ENCODE data around the gene DIS3L.
"Not testable (repeated sequence)": the region's sequence is repeated elsewhere in the genome, so short reads cannot be mapped to it uniquely, and the experiment has no call there.

The DIS3L gene

DNA sequence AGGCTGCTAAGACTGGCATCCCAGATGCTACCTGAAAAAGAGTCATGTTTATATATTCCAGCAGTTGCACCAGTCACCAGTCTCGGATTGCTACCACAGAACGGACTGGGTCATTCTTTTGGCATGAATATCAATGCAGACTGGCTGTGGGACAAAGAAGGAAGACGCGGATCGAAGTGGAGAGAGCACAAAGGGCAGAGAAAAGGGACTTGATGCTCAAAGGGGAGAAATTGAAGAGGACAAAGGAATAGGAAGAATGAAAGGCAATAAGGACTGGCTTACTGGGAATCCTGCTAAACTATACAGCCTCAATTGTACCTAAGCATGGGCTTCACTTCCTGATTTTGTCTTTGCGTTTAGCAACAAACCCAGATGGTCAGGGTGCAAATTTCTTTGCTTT lies 15.3 kb upstream of the DIS3L start:
- no peak for DNase-seq

DNA sequence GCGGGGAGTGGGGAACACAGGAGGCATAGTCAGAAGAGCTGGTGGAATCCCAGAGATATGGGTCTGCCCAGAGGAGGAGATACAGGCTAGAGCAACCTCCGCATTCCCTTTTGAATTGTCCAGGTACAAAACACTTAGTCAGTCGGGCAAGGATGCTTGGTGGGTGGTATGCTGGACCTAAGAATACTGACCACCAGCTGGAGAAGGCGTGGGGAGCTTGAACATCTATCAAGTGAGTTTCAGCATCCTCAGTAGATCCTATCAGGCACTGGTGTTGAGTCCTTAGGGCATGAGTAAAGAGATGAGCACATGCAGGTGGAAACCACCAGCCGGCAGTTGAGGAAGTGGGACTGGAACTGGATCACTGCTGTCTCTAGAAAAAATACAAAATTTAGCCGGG lies 14.7 kb upstream of the DIS3L start:
- no peak for DNase-seq

DNA sequence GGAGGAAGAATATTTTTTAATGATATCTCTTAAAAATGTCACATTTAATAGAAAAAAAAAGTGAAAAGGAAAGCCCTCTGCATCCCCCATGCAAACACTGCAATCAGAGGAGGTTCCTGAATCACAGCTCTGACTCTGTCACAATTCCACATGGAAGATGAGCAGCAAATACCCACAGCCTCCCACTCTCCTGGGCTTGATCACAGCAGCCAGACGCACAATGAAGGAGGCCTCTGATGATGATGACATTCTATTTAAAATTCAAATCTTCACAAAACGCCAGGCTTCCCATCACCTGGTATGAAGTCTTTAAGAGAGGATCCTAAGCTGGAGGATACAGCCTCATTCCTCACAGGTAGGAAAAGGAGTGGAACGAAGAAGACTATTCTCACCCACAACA lies 9.1 kb upstream of the DIS3L start:
- no peak for DNase-seq

DNA sequence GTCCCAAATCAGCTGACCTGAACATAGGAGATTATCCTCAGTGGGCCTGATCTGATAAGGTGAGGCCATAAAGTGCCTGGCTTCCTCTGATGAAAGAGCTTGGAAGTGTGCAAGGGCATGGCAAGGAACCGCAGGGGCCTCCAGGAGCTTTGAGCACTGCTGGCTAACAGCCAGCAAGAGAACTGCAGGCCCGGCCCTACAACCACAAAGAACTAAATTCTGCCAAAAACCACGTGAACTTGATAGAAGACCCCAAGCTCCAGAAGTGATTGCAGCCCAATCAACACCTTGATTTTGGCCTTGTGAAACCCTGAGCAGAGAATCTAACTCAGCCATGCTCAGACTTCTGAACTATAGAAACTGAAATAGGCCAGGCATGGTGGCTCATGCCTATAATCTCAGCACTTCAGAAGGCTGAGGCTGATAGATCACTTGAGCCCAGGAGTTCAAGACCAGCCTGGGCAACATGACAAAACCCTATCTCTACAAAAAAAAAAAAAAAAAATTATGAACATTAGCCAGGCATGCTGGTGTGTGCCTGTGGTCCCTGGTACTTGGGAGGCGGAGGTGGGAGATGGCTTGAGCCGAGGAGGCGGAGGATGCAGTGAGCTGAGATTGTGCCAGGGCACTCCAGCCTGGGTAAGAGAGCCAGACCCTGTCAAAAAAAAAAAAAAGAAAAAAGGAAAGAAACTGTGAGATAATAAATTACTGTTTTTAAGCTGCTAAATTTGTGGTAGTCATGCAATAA lies 7.7 kb upstream of the DIS3L start:
- DNase-seq = no peak

DNA sequence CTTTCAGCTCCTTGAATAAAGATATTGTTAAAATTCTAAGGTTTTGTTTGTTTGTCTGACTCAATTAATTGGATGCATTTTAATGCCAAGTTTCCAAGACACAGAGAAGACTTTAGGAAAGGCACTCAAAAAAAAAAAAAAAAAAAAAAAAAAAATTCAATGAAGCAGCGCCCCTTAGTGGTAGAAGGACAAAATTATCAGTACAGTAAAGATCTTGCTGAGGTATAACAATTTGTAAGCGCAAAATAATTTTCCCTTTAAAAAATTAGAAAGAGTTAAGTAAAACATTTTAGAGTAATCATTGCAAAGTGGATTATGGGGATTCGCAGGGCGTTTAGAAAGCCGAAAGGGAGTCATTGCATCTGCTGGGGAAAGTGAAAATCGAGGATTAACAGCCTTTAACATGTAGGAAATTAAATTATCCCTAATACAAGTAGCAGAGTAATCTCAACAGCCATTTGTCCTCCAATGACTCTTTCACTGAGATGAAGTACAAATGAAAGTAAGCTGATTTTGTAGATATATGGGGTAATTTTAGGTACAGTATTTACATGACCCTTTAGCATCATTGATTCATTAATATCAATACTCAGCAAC lies 5.8 kb upstream of the DIS3L start:
- DNase-seq = no peak

DNA sequence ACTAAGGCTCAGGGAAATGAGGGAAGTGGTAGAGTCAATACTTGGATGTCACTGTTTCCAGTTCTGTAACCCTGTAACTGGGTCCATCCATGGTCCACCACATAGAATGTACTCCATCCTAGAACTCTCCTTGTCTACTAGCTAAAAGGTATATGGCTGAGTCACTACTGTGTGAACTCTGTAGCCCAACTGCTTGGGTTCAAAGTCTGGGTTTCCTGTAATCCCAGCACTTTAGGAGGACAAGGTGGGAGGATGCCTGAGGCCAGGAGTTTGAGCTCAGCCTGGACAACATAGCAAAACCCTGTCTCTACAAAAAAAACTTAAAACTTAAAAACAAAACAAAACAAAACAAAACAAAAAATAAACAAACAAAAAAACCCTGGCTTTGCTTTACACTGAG lies 5.3 kb upstream of the DIS3L start:
- DNase-seq = no peak

DNA sequence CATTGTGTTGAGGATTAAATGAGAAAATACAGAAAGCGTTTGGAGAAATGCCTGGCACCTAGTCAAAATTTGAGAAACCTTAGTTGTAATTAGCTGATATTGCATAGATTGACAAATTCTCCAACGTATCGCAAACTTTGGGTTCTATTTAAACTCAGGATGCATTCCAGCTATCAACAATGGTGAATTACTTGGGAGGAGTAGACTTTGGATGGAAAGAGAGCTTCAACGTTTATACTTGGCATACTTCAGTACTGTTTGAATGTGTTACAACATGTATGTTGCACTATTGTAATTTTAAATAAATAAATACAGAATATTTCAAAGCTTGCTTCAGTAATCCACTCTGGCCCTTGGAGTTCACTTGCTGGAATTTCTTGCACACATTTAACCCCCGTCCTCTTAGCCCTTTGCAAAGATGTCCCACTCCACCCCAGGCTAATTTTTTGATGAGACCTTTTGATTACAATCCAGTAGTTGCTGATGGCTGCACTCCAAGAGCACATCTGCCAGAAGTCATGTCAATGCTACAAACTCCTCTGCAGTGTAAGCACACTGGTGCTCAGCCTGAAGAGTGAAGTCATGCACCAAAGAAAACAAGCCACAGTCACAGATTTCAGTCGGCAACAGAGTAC lies 4.7 kb upstream of the DIS3L start:
- DNase-seq = no peak

DNA sequence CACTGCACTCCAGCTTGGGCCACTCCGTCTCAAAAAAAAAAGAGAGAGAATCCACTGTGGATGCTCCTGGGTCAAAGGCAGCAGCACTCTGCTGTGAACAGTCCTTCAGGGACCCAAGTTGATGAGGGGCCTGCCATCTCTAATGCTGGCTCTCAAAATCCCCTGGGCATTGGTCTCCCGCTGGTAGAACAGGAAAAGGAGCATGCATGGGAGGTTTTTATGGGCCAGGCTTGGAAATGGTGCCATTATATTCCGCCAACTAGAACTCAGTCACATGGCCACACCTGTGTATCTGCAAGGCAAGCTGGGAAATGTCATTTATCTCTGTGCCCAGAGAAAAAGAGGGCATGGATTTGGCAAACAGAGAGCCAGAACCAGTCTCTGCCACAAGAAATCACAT lies 3.4 kb upstream of the DIS3L start:
- no peak for DNase-seq

DNA sequence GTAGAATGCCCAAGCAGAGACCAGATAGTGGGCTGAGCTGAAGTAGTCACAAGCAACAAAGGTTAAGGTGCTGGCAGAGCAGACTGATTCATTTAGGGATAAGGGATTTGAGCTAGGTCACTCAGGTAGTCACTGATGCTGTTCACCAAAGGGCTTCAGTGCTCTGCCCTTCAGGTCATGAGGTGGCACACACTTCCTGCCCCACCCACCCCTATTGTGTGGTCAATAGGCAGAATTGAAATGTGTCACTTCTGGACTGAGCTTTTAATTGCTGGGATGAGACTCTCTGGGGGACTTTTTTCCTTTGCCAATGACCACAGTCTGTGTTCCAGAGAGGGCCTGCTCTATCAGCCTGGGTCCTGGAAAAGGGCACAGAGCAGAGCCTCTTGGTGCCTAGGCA lies 2.9 kb upstream of the DIS3L start:
- no peak for DNase-seq

DNA sequence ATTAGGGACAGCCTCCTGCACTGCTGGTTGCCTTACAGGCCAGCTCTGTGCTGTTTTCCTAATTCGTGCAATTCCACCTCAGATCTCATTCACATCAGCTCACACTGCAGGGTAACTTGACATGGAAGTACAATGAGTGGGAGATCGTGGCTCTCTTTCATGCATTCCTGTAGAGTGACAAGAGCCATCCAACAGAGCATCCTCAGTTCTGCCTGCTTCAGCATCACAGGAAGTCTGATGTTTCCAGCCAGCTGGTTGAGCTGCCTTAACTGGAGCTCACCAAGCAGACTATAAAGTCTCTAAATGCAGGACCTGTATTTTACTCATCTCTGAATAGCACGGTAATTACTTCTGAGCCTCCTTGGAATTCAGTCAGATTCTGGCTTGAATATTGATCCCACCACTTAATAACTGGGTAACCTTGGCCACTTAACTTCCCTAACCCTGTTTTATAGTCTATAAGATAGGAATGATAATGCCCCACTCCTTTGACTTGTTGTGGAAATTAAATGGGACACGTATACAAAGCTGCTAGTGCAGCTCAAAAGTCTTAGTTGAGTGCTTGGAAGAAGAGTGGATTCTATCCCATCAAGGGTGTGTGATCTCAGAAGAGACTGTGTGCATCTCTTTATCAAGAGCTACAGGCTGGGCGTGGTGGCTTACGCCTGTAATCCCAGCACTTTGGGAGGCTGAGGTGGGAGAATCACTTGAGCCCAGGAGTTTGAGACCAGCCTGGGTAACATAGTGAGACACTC lies 1.4 kb upstream of the DIS3L start:
- no peak for DNase-seq

DNA sequence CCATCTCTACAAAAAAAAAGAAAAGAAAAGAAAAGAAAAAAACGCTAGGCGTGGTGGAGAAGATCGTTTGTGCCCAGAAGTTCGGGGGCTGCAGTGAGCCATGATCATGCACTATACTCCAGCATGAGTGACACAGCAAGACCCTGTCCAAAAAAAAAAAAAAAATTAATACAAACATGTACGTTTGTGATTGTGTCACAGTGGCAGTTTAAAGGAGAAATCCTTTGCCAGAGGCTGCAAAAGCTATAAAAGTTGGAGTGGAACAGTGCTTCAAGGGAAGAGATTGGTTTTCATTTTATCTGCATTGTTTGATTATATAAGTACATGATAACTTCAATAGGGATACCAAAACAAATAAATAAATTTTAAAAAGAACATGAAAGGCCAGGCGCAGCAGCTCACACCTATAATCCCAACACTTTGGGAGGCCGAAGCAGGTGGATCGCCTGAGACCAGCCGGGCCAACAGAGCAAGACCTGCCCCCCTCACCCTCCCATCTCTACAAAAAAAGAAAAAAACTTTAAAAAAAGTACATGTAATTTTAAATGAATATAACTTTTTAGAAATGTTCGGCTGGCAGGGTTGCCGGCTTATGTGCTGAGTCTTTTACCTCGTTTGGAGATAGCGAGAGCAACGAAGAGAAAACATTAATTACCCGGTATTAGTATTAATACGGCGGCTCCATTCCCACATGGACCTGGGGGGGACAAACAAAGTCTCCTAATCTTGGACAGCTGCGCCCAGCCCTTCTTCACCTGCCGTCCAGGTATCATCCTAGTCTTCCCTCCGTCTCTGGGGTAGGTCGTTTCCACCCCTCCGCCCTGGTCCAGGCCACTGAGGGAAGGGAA lies 573 bp upstream of the DIS3L start:
- DNase-seq = no peak

DNA sequence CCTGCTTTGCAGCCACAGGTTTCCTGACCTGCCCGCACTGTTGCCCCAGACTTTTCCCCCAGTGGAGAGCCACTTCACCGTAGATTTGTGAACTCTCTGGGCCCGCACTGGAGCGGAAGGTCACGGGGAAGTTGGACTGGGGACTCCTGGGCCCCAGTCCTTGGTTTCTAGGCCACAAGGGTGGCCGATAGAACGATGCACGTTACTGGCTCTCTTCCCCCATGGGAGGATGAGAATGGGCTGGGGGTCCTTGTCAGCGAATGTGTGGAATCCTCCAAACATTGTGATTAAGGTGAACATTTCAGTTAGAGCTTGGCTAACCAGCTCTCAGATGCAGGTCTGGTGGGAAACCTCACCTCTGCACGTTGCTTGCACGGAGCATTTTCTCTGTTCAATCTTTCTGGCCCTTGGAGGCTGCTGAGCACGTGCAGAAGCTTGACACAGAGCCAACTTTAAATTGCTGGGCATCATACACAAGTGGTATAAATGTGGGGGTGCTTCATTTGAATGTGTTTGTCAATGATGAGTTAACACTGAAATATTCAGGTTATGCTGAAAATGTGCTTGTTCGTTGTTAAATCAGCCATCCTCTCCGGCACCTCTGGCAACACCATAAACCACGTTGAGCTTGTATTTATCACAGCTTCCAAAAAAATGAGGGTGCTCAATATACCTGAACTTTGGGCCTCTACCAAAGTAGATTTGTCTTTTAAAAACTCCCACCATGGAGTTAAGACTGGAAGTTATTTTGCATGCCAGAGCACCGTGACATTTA lies 976 bp downstream of the DIS3L start:
- no peak for DNase-seq

DNA sequence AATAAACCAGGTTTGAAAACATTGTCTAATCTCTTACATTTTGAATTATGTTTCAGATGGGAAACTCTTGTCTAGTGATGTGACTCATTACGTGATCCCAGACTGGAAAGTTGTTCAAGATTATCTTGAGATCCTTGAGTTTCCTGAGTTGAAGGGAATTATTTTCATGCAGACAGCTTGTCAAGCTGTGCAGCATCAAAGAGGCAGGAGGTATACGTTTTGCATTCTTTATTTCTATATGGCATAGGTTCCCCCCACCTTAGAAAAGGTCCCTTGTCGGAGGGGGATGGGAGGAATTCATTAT lies 1.5 kb downstream of the DIS3L start:
- no peak for DNase-seq

DNA sequence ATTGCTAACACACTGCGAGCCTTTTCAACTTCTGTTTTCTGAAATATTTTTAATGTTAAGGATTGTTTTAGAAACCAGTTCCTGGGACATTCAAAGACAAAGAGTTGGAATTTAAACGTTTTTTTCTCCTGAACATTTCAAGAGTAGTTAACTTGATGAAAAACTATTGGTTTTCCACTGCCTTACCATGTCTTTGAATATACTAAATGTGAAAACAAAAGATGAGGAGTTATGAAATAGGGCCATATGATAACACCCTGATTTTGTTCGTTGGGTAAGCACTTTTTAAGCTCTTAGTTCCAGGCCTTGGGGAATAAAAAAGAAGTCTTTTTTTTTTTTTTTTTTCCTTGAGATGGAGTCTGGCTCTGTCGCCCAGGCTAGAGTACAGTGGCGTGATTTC lies 2.8 kb downstream of the DIS3L start:
- no peak for DNase-seq

DNA sequence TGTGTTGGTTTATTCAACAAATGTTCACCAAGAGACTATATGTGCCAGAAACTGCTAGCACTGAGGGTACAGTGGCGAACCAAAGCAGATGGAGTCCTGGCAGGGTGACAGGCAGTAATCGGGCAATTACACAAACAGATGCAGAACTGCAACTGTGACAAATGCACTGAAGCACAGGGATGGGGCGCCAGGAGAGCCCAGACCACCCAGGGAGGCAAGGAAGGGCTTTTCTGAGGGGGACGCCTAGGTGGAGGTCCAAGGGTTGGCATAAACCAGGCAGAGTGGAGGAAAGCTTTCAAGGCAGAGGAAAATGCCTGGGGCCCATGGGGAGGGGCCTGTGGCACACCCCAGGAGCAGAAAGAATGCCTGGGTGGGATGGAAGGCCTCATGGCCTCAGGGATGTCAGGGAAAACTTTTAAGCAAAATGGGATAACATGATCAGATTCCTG lies 5.5 kb downstream of the DIS3L start:
- no peak for DNase-seq

DNA sequence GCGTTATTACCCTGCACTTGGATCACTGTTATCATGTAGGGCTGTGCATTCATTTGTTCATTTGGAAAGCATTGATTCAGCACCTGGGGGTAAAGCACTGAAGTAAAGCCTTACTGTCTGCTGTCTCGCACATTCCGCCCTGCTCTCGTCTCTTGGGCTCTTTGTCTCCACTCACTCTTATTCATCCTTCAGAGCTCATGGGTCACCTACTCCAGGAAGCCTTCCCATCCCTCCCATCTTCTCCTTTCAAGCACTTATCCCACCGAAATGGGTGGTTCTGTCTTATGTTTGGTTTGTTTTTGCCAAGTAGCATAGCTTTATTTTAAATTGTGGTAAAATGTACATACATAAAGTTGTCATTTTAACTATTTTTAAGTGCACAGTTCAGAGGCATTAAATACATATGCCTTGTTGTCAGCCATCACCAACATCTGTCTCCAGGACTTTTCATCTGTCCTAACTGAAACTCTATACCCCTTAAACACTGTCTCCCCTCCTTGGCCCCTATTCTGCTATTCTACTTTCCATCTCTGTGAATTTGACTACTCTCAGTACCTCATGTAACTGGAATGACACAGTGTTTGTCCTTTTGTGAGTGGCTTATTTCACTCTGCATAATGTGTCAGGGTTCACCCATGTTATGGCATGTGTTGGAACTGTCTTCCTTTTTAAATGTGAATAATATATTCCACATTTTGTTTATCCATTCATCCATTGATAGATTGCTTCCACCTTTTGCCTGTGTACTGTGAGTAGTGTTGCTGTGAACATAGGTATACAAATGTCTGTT lies 9.3 kb downstream of the DIS3L start:
- DNase-seq = no peak

DNA sequence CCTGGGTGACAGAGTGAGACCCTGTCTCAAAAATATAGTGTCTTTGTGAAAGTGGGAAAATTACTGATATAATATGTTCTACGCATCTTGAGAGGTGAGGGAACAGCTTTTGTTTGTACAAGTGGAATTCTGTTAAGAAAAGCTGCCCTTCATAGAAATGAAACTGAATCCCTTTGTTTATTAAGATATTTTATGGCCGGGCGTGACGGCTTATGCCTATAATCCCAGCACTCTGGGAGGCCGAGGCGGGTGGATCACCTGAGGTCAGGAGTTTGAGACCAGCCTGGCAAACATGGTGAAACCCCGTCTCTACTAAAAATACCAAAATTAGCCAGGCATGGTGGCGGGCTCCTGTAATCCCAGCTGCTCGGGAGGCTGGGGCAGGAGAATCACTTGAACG lies 11.1 kb downstream of the DIS3L start:
- not testable (repeated sequence) for DNase-seq

DNA sequence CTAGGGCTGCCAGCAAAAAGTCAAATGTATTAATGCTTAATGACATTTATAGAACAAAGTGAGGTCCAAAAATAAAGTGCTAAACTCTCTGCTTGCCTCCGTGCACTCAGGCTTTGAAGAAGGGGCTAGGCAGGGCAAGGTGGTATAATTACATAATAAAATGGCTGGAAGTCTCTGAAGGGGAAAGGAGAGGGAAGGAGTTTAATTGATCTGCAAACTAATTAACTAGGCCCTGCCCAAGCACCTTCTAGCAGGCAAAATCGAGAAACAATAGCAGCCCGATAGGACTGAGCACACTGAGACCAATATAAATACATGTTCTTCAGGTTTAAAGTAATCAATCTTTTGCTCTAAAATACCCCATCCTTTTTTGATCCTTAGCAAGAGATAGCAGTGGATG lies 13.0 kb downstream of the DIS3L start:
- DNase-seq = no peak

DNA sequence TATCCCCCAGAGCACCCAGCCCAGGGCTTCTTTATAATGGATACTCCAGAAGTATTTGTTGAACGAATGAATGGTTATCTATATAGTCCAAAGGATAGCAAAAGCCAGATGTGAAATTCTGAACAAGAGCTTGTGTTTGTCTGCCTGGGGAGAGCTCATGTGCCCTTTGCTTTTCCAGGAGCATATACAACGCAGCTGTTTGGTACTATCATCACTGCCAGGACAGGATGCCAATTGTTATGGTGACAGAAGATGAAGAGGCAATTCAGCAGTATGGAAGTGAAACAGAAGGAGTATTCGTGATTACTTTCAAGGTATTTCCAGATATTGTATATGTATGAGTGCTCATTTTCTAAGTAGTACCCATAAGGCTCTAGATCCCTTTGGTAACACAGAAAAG lies 15.2 kb downstream of the DIS3L start:
- DNase-seq = no peak

DNA sequence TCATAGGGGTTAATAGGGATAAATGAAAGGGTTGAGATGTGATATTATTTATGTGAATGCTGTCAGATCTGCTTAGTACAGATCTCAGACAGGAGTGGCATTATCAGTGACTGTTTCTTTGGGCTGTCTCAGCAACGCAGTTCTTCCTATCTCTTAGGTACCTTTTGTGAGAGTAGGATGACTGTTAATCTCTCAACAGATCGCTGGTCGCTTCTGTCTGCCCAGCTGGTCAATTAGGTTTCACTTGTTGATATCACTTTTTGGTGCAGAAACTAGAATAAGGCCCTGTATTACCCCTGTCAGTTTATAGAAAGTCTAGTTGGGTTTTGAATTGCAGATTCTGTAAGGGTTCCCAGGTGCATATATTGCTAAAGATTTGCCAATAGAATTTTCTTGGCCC lies 16.5 kb downstream of the DIS3L start:
- DNase-seq = no peak

DNA sequence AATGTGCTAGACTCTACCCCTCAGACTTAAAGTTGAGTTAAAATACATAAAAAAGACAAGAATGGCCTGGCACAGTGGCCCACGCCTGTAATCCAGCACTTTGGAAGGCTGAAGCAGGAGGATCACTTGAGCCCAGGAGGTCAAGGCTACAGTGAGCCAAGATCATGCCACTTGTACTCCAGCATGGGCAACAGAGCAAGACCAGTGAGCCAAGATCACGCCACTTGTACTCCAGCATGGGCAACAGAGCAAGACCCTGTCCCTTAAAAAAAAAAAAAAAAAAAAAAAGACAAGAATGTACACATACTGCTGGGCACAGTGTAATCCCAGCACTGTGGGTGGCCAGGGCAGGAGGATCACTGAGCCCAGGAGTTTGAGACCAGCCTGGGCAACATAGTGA lies 17.4 kb downstream of the DIS3L start:
- DNase-seq = no peak

Measured in activated gamma-delta T cell treated with Interleukin-2 at 50 U/mL for 16 hours (primary cell).